Measurements from ENCODE around the gene ARF4.
A peak's percentile ranks its signal among the peaks of the same experiment; 100 is the strongest.
"Not testable (repeated sequence)": the region's sequence is repeated elsewhere in the genome, so short reads cannot be mapped to it uniquely, and the experiment has no call there.

The ARF4 gene

DNA sequence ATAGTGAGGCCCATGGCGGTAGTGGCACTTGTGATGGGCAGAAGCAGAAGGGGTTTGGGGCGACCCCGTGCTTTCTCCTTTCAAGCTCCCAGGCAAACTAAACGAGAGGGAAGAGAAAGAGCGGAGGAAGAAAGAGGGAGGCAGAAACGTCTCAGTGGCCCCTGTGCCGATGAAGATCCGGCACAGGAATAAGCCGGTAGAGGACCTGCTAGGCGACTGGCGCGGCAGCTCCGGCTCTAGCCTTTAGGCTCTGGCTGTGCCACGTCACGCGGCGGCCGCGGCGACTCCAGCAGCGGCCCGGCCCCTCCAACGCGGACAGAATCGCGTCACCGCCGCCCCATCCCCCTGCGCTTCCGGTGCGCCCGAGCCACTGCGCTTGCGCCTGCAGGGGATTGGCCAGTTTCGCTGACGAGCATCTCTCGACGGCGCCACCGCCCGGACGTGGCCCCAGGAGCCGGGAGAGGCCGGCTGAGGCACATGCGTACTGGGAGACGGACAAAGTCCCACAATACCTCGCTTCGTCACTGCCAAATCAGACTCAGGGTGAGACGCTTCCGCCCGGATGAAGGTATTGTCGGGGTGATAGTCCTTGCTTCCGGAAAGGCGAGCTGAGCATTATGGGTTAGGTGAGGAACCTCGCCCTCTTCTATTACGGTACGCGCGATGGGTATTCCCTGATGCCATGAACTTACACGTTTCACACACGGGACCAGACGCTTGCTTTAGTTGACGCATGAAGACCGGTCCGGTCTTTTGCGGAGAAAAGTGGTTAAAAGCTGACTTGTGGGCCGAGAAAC is at the start of gene ARF4:
TSS of gene ARF4 (minus strand) at position 218 of the 797 bp plus-strand sequence. CDS start at position 14, 204 bp downstream.
- DNase-seq, result peak; percentile 100

GRCh38 chr3:57646723-57647122 is 49.6 kb upstream of the ARF4 start:
- no peak for DNase-seq

DNA sequence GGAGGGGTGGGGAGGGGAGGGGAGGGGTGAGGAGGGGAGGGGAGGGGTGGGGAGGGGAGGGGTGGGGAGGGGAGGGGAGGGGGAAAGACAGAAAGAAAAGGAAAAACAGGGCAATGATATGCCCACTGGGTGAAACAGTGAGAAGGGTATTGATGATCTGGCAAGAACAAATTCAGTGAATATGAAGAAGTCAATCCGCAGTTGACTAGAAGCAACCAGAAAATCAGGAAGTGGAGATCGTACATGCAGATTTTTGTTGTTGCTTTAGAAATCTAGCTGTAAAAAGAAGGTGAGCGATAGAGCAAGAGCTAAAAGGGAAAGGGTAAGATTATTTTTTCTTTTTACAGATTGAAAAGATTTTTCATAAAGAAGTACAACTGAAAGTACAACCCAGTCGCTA is 47.6 kb upstream of the ARF4 start:
- no peak for DNase-seq

DNA sequence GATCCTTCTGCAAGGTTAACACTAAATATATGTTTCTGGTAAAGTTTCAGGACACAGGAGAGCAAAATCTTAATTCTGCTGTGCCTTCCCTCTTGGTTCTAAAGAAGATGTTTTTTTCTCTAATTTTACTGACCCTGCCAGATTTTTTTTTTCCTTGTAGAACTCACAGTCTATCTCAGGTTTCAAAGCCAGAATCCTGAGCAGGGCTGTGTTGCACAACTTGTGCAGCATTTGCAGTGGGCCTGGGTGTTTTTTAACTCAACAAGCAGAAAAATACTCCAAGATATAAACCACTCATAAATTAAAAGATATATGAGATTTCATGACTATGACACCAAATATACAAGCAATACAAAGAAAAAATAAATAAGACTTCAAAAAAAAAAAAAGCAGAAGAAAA is 40.2 kb upstream of the ARF4 start:
- DNase-seq, result no peak

DNA sequence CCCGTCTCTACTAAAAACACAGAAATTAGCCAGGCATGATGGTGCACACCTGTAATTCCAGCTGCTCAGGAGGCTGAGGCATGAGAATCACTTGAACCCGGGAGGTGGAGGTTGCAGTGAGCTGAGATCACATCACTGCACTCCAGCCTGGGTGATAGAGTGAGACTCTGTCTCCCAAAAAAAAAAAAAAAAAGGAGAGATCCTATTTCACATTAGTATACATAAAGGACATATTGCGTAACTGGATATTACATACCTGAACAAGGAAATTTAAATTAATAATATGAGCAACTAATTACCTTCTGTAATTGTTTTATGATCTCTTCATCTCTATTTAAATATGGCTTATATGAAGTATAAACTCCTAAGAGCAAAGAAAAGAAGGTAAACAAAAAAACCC is 37.1 kb upstream of the ARF4 start:
- DNase-seq, result not testable (repeated sequence)

DNA sequence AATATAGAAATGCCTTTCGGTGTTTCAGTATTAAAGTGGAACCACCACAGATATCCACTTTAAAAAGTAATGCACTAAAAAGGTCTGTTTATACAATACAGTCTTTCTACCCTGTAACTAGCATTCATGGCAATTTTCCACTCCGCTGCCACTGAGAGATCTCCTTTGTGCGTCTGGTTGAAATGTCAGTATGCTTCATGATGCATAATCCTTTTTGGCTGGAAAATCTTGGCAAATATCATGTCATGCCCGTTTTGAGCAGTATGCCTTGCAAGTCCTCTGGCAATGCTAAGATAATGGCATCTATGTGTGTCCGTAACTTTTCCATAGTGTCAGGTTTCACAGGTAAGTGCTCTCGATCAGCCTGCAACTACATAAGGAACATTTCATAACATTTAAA is 30.8 kb upstream of the ARF4 start:
- DNase-seq, result no peak

DNA sequence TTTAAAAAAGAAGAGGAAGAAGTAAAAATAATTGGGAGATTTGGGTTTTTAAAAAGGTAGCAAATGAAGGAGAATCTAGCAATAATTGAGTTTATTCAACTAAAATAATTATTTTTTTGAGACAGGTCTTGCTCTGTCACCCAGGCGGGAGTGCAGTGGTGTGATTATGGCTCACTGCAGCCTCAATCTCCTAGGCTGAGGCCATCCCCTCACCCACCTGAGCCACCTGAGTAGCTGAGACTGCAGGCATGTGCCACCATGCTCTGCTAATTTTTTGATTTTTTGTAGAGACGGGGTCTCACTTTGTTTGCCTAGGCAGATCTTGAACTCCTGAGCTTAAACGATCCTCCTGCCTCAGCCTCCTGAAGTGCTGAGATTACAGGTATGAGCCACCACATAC is 27.7 kb upstream of the ARF4 start:
- DNase-seq, result no peak

GRCh38 chr3:57622362-57622761 is 25.2 kb upstream of the ARF4 start:
- DNase-seq, result no peak

DNA sequence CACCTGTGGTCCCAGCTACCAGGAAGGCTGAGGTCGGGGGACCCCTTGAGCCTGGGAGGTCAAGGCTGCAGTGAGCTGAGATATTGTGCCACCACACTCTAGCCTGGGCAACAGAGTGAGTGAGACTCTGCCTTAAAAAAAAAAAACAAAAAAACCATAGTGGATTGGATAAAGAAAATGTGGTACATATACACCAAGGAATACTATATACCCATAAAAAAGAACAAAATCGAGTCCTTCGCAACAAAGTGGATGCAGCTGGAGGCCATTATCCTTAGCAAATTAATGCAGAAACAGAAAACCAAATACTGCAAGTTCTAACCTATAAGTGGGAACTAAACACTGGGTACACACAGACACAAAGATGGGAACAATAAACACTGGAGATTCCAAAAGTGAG is 20.6 kb upstream of the ARF4 start:
- DNase-seq, result no peak

DNA sequence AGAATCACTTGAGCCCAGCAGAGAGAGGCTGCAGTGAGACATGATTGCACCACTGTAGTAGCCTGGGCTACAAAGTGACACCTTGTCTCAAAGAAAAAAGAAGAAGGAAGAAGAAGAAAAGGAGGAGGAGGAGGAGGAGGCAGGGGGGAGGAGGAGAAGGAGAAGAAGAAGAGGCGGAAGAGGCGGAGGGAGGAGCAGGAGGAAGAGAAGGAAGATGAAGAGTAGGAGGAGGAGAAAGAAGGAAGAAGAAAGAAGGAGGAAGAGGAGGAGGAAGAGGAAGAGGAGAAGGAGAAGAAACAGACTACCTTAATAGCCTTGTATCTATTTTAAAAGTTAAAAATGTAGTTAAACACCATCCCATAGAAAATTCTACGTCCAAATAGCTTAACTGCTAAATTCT is 19.1 kb upstream of the ARF4 start:
- DNase-seq, result no peak

- DNase-seq, result not testable (repeated sequence)
These were observed 14.7 kb upstream of the ARF4 start for GRCh38 chr3:57611870-57612269.

DNA sequence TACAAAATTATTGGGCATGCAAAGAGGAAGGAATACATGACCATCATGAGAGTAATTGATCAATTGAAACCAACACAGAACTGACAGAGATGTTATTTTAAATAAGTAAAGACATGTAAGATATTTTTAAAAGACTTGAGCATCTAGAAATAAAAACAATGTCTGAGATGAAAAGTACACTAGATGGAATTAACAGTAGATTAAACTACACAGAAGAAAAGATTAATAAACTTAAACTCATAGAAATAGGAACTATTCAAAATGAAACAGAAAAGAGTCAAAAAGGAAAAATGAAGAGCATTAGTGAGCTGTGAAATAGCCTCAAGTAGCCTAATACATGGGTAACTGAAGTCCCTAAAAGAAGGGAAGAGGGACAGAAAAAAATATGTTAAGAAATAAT is 8.5 kb upstream of the ARF4 start:
- DNase-seq, result no peak

- DNase-seq, result no peak
These were observed 7.8 kb upstream of the ARF4 start for GRCh38 chr3:57604971-57605370.

GRCh38 chr3:57600195-57600594 is 3.1 kb upstream of the ARF4 start:
- no peak for DNase-seq

DNA sequence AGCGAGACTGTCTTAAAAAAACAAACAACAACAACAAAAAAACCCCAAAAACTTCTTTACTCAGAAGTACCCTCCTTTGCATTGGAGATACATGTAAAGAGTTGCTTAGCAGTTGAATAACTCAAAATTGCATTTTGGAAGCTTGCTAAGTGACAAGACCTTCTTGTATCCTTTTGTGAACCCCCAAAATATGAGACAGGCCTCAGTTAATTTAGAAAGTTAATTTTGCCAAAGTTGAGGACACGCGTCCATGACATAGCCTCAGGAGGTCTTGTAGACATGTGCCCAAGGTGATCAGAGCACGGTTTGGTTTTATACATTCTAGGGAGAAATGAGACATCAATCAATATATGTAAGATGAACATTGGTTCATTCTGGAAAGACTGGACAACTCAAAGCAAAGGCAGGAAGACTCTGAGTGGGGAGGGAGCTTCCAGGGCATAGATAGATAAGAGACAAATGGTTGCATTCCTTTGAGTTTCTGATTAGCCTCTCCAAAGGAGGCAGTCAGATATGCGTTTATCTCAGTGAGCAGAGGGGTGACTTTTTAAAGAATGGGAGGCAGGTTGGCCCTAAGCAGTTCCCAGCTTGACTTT is 1.7 kb upstream of the ARF4 start:
- no peak for DNase-seq

GRCh38 chr3:57596495-57597126 is 533 bp downstream of the ARF4 start:
- DNase-seq, result peak; percentile 35

GRCh38 chr3:57594576-57594975 is 2.6 kb downstream of the ARF4 start:
- no peak for DNase-seq

GRCh38 chr3:57594144-57594543 is 3.0 kb downstream of the ARF4 start:
- DNase-seq, result no peak

DNA sequence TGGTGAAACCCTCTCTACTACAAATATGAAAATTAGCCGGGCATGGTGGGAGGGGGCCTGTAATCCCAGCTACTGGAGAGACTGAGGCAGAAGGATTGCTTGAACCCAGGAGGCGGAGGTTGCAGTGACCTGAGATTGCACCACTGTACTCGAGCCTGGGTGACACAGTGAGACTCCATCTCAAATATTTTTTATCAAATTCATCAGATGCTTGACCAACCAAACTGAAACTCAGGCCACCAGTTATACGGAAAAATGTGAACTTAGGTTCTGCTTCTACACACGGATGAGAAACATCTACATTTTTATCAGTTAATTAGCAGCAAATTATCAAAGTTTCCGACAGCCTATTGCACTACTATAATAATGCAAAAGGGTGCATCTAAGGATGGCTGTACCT is 4.8 kb downstream of the ARF4 start:
- no peak for DNase-seq

DNA sequence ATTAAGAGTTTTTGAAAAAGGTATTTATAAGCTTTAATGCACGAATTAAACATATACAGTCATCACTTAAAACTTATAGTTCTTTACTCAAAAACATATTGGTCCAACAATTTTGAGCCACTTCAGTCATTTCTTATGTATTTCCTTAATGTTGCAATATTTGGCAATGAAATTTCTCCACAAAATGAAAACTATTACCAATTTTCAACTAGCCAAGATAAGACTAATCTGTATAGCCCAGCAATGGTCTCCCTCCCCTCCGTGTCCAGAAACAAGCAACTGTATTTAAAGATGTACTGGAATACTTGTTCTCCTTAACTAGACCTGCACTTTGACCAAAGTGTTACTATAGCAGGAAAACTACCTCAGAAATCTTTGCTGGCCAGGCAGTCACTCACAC is 9.2 kb downstream of the ARF4 start:
- no peak for DNase-seq

GRCh38 chr3:57586778-57587177 is 10.4 kb downstream of the ARF4 start:
- DNase-seq, result no peak

GRCh38 chr3:57583544-57583943 is 13.6 kb downstream of the ARF4 start:
- DNase-seq, result no peak

DNA sequence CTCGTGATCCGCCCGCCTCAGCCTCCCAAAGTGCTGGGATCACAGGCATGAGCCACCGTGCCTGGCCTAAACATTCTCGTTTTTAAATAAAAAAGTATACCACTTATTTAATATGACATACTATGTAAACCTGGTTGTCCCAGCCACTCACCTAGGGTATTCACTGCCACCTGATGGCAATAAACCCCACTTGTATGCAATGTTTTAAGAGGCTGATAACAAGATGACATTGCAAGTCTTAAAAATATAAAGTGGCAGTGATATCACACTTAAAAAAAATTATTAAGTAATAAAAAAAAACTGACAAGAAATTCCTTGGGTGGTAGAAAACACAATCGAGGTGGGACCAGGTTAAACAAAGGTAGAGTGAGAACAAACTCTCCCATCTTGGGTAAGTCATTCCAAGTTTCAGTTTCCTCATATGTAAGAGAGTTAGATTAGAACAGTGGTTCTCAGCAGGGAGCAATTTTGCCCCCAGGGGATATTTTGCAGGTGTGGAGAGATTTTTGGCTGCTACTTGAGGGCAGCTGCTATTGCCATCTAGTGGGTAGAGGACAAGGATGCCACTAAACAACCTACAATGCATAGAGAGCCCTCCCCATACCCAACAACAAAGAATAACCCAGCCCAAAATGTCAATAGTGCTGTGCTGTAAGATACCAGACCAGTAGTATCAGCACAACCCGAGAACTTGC is 14.5 kb downstream of the ARF4 start:
- DNase-seq, result no peak

GRCh38 chr3:57577801-57578200 is 19.3 kb downstream of the ARF4 start:
- DNase-seq, result no peak

Data from GDM1 (cell line).